ENCODE data around the gene LAMB2. TPM values are rescaled to one million over a fixed set of nuclear protein-coding genes. Genes with fewer than 3 reads are reported as not detected.

LAMB2 gene
- total RNA-seq, 1 experiment from 2014 or later = 118 TPM

- TF ChIP-seq FOXK1 (CRISPR knock-in tag; IDR thresholded peaks at IDR 0.05) = no peak
- no peak for TF ChIP-seq MXD4 (CRISPR knock-in tag; IDR thresholded peaks at IDR 0.05; ENCODE audit: borderline replicate concordance)
- no peak for TF ChIP-seq ZSCAN18 (CRISPR knock-in tag; IDR thresholded peaks at IDR 0.05)
- TF ChIP-seq ATF1 (CRISPR knock-in tag; IDR thresholded peaks at IDR 0.05) = no peak
- no peak for TF ChIP-seq NFATC4 (CRISPR knock-in tag; IDR thresholded peaks at IDR 0.05)
- TF ChIP-seq ZBTB21 (CRISPR knock-in tag; IDR thresholded peaks at IDR 0.05; ENCODE audit: borderline replicate concordance) = no peak
- TF ChIP-seq GABPB1 (CRISPR knock-in tag; IDR thresholded peaks at IDR 0.05) = no peak
Measured at GRCh38 chr3:49124991-49125670, 7.7 kb downstream of the LAMB2 start (continued).

GRCh38 chr3:49124203-49124602 is 8.6 kb downstream of the LAMB2 start:
- POLR2A ChIA-PET = no interaction called here
- peaks cover 5% of the 10 kb centered on the region; the same call in 1 of the 2 replicates for H3K36me3 Mint-ChIP-seq
- no peaks in the 10 kb centered on the region for H3K27me3 Mint-ChIP-seq (ENCODE audit: low read depth)
- H3K27ac Mint-ChIP-seq = no peak overlapping the region
- peaks cover 4% of the 10 kb centered on the region for H3K4me1 Mint-ChIP-seq
- TF ChIP-seq FOXJ3 (CRISPR knock-in tag; IDR thresholded peaks at IDR 0.05; ENCODE audit: borderline replicate concordance) = no peak
- TF ChIP-seq ZNF416 (CRISPR knock-in tag; IDR thresholded peaks at IDR 0.05) = no peak
- TF ChIP-seq EMX1 (CRISPR knock-in tag; IDR thresholded peaks at IDR 0.05) = no peak
- H3K4me3 Mint-ChIP-seq = no peak overlapping the region
- DNase-seq (ENCODE audit: low spot score) (no peak), ATAC-seq (no peak)
- H3K9me3 Mint-ChIP-seq = no peaks in the 10 kb centered on the region
- CTCF ChIA-PET = no interaction called here

- Mint-ChIP-seq H3K27me3 (ENCODE audit: low read depth) (no peaks in the 10 kb centered on the region), H3K27ac (no peak overlapping the region), H3K36me3 (peaks cover 10% of the 10 kb centered on the region), H3K4me1 (peaks cover 4% of the 10 kb centered on the region), H3K9me3 (no peaks in the 10 kb centered on the region), H3K4me3 (no peak overlapping the region)
- ATAC-seq = no peak
- no peak for DNase-seq (ENCODE audit: low spot score)
- POLR2A ChIA-PET = no interaction called here
- CTCF ChIA-PET = no interaction called here
- TF ChIP-seq ATF1 (CRISPR knock-in tag; IDR thresholded peaks at IDR 0.05) = no peak
- no peak for TF ChIP-seq ZNF423 (CRISPR knock-in tag; IDR thresholded peaks at IDR 0.05)
- no peak for TF ChIP-seq ZNF121 (CRISPR knock-in tag; IDR thresholded peaks at IDR 0.05)
- TF ChIP-seq ZNF138 (CRISPR knock-in tag; conservative IDR thresholded peaks at IDR 0.05) = no peak
- no peak for TF ChIP-seq RORB (CRISPR knock-in tag; IDR thresholded peaks at IDR 0.05)
- TF ChIP-seq ARID4B (CRISPR knock-in tag; IDR thresholded peaks at IDR 0.05; ENCODE audit: borderline replicate concordance) = no peak
- TF ChIP-seq AFF4 (CRISPR knock-in tag; IDR thresholded peaks at IDR 0.05; ENCODE audit: borderline replicate concordance) = no peak
- no peak for TF ChIP-seq ZBTB43 (CRISPR knock-in tag; IDR thresholded peaks at IDR 0.05)
- TF ChIP-seq EMX1 (CRISPR knock-in tag; IDR thresholded peaks at IDR 0.05) = no peak
- no peak for TF ChIP-seq ZNF396 (CRISPR knock-in tag; IDR thresholded peaks at IDR 0.05; ENCODE audit: borderline replicate concordance)
- TF ChIP-seq KAT7 (CRISPR knock-in tag; IDR thresholded peaks at IDR 0.05; ENCODE audit: borderline replicate concordance) = no peak
- no peak for TF ChIP-seq PRRX2 (CRISPR knock-in tag; IDR thresholded peaks at IDR 0.05)
- no peak for TF ChIP-seq USF1 (CRISPR knock-in tag; IDR thresholded peaks at IDR 0.05)
- no peak for TF ChIP-seq SP1 (CRISPR knock-in tag; conservative IDR thresholded peaks at IDR 0.05)
- no peak for TF ChIP-seq CREB1 (CRISPR knock-in tag; IDR thresholded peaks at IDR 0.05)
- TF ChIP-seq GABPB1 (CRISPR knock-in tag; IDR thresholded peaks at IDR 0.05) = no peak
Measured at GRCh38 chr3:49123687-49124086, 9.2 kb downstream of the LAMB2 start.
